Femur (tissue), 1 donor: ENCODE data around the gene PCP2.

Experiments used
- DNase-seq: peaks from one replicate; pipeline ENCODE4 v3.0.0-alpha.2; 2017

The PCP2 gene

DNA sequence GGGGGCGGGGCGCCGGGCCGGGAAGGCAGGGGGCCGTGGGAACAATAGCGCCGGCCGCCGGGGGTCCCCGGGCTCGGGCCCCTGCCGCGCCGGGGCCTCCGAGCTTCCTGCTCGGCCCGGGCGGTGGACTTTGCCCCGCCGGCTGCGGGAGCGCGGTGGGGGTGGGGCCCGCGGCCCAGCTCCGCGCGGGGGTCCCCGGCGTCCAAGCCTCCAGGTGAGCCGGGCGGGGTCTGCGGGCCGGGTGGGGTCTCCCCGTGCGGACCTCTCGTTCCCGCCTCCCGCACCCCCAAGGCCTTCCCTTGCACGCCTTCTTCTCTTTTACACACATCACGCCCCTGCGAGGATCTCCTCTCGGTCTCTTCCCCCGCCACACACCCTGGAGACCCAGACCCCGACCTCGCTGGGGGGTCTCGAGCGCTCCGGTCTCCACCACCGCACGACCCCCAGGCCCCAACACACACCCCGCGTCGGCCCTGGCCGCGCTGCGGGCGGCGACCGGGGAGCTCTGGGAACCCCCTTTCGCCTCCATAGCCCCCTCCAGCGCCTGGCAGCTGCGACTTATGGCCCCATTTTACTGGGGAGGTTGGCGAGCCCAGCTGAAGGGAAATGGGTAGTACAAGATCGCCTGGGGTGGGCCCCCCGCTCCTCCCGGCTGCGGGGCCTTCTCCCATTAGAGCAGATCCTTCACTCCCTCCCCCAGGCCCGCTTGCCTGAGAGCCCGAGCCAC is 37.1 kb downstream of the PCP2 start:
- no peak for DNase-seq

- no peak for DNase-seq
Measured at GRCh38 chr19:7595466-7596133, 37.9 kb downstream of the PCP2 start, which contains the start of gene CAMSAP3. TSS of gene CAMSAP3 (plus strand) at chr19:7595863. CDS start at chr19:7596003, 140 bp downstream.

GRCh38 chr19:7590256-7590655 is 43.3 kb downstream of the PCP2 start:
- no peak for DNase-seq

- no peak for DNase-seq
Measured at GRCh38 chr19:7589822-7590221, 43.7 kb downstream of the PCP2 start.

DNA sequence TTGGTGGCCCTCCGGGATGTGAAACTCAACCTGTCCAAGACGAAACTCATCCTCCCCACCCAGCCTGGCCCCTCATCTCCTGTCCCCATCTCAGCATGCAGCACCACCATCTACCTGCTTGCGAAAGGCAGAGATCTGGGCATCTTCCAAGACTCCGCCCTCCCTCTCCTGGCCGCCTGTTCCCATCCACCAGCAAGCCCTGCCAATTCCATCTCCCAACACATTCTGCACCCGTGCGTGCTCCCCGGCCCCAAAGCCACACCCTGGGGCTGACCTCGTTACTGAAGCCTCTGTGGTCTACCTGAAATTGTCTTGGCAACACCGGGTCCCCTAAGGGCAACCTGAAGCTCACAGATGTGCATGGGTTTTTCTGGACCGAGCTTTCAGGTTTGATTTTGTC is 51.1 kb downstream of the PCP2 start:
- DNase-seq, result no peak
